HG02885 (cell line): Measurements from ENCODE around the gene CDRT4.

Experiments used
- ATAC-seq: cut with Tn5 transposase; IDR thresholded peaks from one replicate; pipeline ENCODE4 v1.9.1; 2021; ENCODE audit warnings: mild to moderate bottlenecking; ENCODE audit not compliant: unreplicated experiment, poor library complexity

CDRT4 gene

DNA sequence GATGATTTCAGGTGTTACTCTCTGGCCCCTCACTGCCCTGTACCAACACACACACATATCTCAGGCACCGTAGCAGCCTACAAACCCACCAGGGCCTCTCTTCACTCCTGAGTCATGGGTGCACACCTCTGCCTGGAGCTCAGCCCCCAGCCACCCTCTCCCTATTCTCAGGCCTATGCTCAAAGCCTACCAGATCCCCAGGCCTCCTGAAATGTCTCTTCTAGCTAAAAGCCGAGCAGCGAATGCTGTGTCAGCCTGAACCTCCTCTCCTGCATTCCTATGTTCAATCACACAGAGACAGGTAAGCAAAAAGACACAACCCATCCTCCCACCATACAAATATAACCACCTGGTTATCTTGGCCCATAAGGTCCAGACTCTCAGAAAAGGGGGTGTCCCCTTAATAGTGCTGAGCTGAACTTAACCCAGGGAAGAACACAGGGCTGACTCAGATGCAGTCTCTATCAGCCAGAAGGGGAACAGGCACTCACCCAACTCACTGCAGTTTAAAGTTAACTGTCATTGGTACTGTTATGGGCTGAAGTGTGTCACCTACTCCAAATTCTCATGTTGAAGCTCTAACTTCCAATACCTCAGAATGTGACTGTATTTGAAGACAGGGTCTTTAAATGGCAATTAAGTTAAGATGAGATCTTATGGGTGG lies 64.0 kb downstream of the CDRT4 start:
- ATAC-seq, result no peak

DNA sequence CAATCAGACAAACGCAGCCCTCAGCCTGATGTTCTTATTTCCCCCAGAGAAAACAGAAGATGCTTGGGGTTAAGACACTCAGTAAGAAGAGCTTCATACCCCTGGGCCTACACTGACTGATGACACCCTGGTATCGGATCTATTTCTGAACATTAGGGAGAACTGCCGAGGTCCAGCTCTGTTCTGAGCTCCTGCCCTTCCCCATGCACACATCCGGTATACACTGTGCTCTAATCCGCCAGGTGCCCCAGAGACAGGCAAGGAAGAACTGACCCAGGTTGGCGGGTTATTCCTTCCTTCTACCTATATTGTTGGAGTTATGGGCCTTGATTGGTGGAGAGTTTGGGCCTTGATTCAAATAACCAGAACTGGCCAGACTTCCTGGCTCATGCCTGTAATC lies 68.0 kb downstream of the CDRT4 start:
- ATAC-seq, result no peak

DNA sequence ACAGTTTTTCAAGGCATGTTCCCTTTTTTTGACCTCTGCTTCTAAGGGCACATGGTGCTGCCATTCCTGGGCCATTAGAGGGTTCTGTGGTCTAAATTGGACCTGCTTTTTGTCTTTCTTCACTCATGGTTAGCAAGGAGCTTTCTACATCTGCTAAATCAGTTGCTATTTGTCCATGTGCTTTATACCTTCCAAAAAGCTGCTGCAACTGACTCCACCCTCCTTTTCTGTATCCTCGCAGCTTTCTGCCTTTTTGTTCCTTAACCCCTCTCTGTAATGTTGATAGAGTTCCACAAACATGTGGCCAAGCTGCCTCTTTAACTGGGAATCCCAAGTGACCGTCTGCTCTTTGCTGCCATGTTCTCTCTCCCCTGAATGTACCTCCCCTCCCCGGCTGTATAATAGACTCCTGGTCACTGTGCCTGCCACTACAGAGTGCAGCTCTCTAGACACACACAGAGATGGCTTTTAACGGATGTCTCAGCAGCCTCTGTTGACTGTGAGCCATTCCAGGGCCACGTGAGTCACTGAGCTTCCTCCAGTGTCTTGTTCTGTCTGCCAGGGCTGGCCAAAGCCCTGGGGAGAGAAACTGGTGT lies 68.6 kb downstream of the CDRT4 start:
- no peak for ATAC-seq

DNA sequence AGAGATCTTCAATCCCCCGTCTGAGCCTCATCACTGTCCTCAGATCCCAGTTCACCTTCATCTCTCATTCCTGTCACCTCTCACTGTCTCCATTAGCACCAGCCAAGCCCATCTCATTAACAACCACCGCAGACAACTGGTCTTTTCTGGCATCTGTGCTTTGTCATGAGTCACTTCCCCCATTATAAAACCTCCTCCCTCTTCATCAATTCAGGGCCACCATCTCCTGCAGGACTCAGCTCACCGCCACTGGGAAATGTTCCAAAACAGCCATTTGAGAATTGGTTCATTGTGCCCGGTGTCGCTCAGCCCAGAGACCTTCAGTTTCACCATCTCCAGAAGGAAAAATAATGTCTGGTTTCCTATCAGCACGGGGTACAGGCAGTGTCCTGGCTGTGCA lies 69.1 kb downstream of the CDRT4 start:
- no peak for ATAC-seq

DNA sequence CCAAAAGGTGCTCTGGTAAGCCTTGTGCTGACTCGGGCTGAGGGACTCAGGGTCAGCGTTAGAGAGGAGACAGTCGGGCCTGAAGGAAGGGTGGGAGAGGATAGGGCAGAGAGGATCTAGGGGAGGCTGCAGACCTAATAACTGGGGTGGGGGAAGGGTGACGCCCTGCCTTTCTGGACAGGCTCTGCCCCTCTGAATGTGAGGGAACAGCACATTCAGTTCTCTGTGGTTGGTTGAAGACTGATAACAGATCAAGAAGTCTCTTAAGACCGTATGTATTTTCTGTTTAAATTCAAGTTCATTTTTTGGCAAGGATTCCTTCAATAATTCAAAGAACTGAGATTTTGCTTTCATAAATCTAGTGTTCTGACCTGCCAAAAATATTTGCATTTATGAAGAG lies 69.8 kb downstream of the CDRT4 start:
- no peak for ATAC-seq

DNA sequence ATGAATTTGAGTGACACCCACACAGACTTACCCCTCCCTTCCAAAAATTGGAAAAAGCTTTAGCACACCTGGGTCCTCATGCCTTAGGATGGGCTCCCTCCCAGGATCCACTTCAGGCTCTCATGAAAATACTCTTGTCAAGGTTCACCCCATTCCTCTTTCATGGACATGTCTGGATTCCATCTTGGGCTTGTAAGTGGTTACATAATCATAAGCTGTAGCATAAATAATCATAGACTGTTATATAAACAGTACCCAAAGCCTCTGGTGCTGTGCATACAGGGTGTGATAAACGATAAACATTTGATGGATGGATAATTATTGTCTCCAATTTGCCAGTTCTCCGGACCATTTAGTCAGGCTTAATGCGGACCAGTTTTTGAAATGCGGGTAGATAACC lies 72.3 kb downstream of the CDRT4 start:
- no peak for ATAC-seq

DNA sequence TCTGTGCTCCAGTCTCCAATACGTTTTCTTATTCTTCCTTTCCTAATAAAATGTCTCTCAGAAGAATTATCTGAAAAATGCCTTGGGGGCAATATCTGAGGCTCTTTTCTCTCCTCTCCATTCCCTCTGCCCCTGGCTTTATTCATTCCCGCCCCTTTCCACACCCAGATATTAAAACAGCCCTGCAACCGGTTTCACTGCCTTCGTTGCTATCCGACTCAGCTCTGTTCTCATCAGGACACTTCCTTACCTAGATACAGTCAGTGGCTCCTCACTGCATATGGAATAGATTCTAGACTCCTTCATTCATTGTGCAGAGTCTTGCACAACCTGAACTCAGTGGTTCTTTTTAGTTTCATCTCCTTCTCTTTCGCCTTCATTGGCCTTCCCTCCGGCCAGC lies 74.0 kb downstream of the CDRT4 start:
- no peak for ATAC-seq

DNA sequence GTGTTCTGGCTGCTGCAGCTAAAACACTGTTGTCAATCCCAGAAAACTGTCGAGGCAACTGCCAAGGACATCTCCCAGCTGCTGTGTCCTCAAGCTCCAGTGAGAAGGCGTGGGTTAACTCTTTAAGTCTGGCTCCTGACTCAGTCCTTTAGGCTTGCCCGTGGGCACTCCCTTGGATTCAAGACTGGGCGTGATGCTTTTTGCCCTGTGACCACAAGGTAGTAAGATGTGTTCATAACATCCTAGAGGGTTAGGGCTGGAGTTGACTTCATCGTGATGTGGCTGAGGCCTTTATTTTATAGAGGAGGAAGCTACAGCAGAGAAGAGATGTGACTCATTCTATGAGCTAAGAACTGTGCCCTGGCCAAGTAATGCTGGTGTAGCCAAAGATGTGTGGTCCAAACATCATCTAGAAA lies 75.1 kb downstream of the CDRT4 start:
- ATAC-seq, result no peak

DNA sequence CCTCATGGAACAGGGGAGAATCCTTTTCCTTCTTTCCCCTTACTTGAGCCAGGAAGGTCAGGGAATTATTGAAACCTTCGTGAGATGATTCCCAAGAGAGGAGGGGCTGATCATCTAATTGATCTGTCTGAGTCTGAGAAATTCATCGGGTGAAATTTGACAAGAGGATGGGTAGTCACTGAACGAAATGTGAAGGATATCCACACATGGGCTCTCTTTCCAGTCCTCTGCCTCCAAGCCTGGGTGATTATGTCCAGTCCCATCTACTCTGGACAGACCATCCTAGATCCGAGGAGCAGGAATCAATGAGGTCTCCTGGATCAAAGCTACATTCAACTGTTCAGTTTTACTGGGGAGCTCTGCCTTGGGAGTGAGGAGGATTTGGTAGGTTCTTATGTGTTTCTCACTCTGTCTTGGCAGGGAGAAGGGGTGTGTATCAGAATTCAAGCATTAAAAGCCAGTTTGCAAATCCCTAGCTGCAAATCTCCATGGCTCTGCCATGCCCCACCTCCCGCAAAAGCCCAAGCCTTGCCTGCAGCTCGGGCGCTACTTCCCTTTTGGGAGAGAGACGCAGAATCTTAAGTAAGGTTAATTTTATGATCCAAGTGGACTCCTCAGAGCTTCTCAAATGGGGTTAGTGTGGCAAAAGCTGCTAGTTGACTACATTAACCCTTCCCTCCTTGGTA lies 78.9 kb downstream of the CDRT4 start:
- no peak for ATAC-seq

DNA sequence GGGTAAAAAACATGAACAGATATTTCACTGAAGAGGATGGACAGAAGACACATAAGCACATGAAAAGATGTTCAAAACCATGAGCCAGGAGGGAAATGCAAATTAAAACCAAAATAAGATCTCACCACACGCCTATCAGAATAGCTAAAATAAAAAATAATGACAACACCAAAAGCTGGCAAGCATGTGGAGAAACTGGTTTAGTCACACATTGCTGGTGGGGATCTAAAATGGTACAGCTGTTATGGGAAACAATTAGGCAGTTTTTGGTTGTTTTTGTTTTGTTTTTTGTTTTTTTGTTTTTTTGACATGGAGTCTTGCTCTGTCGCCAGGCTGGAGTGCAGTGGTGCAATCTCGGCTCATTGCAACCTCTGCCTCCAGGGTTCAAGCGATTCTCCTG lies 81.3 kb downstream of the CDRT4 start:
- ATAC-seq, result no peak
